Suprapubic skin (tissue), 4 donors: ENCODE results near the gene RALGAPA2. TPM values are rescaled to one million over a fixed set of nuclear protein-coding genes. Genes with fewer than 3 reads are reported as not detected.

ENCODE experiments used
- DNase-seq, 2 donors: peaks; one replicate each; pipeline ENCODE4 v3.0.0-alpha.2; 2019; ENCODE audit warnings: low spot score in 2 of 2
- H3K27ac ChIP-seq: fragments of 200-600 bp; sonication (generic); one replicate; pipeline ENCODE4 v1.5.1; 2019
- H3K27me3 ChIP-seq: fragments of 200-600 bp; sonication (generic); one replicate; pipeline ENCODE4 v1.5.1; 2019
- H3K36me3 ChIP-seq: fragments of 200-600 bp; sonication (generic); one replicate; pipeline ENCODE4 v1.5.1; 2019
- H3K4me1 ChIP-seq: fragments of 200-600 bp; sonication (generic); one replicate; pipeline ENCODE4 v1.5.1; 2019
- H3K4me3 ChIP-seq: fragments of 200-600 bp; sonication (generic); one replicate; pipeline ENCODE4 v1.5.1; 2019; ENCODE audit warnings: mild to moderate bottlenecking
- H3K9me3 ChIP-seq: fragments of 200-600 bp; sonication (generic); one replicate; pipeline ENCODE4 v1.5.1; 2019
- CTCF ChIP-seq, 2 donors: fragments of 200-600 bp in 1 of 2; fragments of 450-650 bp in 1 of 2; sonication (generic) in 1 of 2; IDR thresholded peaks; one replicate each; pipeline ENCODE4 v1.5.1; 2016 to 2019; ENCODE audit warnings: antibody characterized with exemption in 2 of 2, mild to moderate bottlenecking in 1 of 2, moderate library complexity in 1 of 2
- EP300 ChIP-seq: sonication (generic); formaldehyde crosslinking; IDR thresholded peaks from one replicate; pipeline ENCODE4 v1.6.1; 2017; ENCODE audit warnings: antibody characterized with exemption
- POLR2A ChIP-seq, 2 donors: fragments of 450-650 bp; IDR thresholded peaks; one replicate each; pipeline ENCODE4 v1.6.1; 2017; ENCODE audit warnings: antibody characterized with exemption in 2 of 2, mild to moderate bottlenecking in 2 of 2, moderate library complexity in 2 of 2
- POLR2AphosphoS5 ChIP-seq, 3 donors: sonication (generic); formaldehyde crosslinking; IDR thresholded peaks; one replicate each; pipeline ENCODE4 v1.6.1; 2017; ENCODE audit warnings: antibody characterized with exemption in 3 of 3
- WGBS: methylation state at CpG from one replicate; pipeline ENCODE4 v1.1.5; 2018; 5-methylcytosine and 5-hydroxymethylcytosine counted together
- total RNA-seq, 4 donors: library from RNA; depleted of rRNA; stranded (reverse); fragments of >200 nt; gene quantifications; one replicate each; pipeline ENCODE4 v1.1.0, GENCODE V29; 2016

The RALGAPA2 gene
- total RNA-seq, 4 donors from 2014 or later = 51.9 to 97.8 (median 72.0) TPM

- peaks cover 97% of the 10 kb centered on the region for H3K27me3 ChIP-seq
- H3K9me3 ChIP-seq = no peaks in the 10 kb centered on the region
- H3K27ac ChIP-seq = no peak overlapping the region
- 6% methylated on average over 26 of the region's 70 CpGs for WGBS
- H3K4me1 ChIP-seq = peaks cover 67% of the 10 kb centered on the region
- TF ChIP-seq CTCF (IDR thresholded peaks at IDR 0.05) (no peak), POLR2AphosphoS5 (IDR thresholded peaks at IDR 0.05) (no peak), EP300 (no peak), POLR2A (IDR thresholded peaks at IDR 0.05) (no peak)
- H3K36me3 ChIP-seq = no peaks in the 10 kb centered on the region
- no peak for DNase-seq
- H3K4me3 ChIP-seq = peak overlapping the region; percentile 7
Observed at GRCh38 chr20:20364593-20365479, 347.6 kb downstream of the RALGAPA2 start.

DNA sequence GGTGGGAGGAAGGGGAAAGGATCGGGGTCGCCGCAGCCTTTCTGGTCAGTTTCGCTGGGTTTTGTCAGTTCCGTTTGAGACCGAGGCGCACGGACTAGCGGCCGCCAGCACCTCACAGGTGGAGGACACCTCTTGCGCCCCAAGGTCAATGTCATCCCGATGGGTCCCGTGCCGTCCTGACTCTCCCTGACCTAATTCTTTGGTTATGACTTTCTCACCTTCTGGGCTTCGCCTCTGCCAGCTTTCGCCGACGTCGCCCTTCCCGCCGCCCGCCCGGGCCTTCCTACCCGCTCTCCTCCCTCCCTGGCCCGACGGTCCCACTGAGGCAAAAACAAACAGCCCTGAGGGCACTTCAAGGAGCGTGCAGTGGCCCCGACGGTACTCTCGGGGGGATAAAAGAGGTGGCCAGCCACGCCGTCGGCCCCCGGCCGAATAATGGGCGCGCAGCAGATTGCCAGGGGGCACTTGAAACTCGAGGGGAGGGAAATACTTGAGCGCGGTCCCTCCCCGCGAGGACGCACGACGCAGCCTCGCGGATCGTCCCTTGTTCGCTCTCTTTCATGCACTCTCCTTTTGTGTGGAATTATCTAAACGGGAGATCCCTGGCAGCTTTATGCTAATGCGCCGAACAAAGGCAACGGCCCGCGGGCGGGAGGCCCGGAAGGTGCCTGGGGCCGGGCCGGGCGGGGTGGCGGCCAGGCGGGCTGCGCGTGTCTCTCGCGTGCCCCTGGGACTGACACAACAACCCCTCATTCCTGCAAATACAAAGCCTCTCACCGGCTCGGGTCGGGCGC lies 348.4 kb downstream of the RALGAPA2 start:
- Histone ChIP-seq H3K36me3 (no peaks in the 10 kb centered on the region), H3K4me1 (peaks cover 58% of the 10 kb centered on the region), H3K27me3 (peaks cover 89% of the 10 kb centered on the region), H3K4me3 (peak overlapping the region; percentile 29), H3K27ac (no peak overlapping the region), H3K9me3 (no peaks in the 10 kb centered on the region)
- TF ChIP-seq POLR2A (IDR thresholded peaks at IDR 0.05) = no peak
- no peak for DNase-seq
- WGBS = 2% methylated on average over 38 of the region's 70 CpGs

GRCh38 chr20:20363434-20363798 lies 349.0 kb downstream of the RALGAPA2 start:
- 4% methylated on average over 15 of the region's 15 CpGs for WGBS

DNA sequence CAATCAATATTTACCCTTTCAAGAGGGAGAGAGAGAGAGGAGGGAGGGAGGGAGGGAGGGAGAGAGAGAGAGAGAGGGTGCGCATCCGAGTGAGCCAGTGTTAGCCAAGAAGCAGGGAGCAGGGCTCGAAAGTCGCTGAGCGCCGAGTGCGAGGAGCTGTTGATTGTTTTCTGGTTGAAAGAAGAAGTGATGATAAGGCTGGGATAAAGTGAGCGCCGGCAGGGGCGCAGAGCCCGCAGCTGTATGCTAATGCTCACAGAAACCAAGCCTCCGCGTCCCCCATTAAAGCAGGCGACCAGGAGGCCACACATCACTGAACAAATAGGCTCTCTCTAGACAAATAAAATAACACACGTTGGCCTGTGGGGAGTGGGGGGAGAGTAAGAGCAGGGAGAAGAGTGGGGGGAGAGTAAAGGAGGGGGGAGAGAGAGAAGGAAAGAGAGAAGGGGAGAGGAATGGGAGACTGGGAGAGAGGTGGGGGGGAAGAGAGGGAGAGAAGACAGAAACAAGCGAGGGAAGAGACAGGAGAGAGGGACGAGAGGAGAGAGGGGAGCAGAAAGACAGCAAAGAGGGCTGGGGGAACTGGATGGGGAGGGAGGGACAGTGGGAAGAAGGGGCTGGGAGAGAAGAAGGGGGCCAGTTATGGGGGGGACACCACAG lies 349.5 kb downstream of the RALGAPA2 start:
- no peaks in the 10 kb centered on the region for H3K36me3 ChIP-seq
- peaks cover 79% of the 10 kb centered on the region for H3K27me3 ChIP-seq
- peaks cover 50% of the 10 kb centered on the region for H3K4me1 ChIP-seq
- no peak for DNase-seq
- no peaks in the 10 kb centered on the region for H3K9me3 ChIP-seq
- WGBS = 7% methylated on average over 17 of the region's 17 CpGs
- no peak overlapping the region for H3K4me3 ChIP-seq
- TF ChIP-seq POLR2AphosphoS5 (IDR thresholded peaks at IDR 0.05) = no peak
- no peak for TF ChIP-seq EP300
- TF ChIP-seq POLR2A (IDR thresholded peaks at IDR 0.05) = no peak
- no peak for TF ChIP-seq CTCF (IDR thresholded peaks at IDR 0.05)
- H3K27ac ChIP-seq = no peak overlapping the region

More at GRCh38 chr20:20363434-20363798, 349.0 kb downstream of the RALGAPA2 start:
- DNase-seq = no peak
- Histone ChIP-seq H3K9me3 (no peaks in the 10 kb centered on the region), H3K36me3 (no peaks in the 10 kb centered on the region), H3K27me3 (peaks cover 83% of the 10 kb centered on the region), H3K4me1 (peaks cover 53% of the 10 kb centered on the region), H3K27ac (no peak overlapping the region), H3K4me3 (peak overlapping the region; percentile 29)
- TF ChIP-seq POLR2A (IDR thresholded peaks at IDR 0.05) = no peak
- TF ChIP-seq CTCF (IDR thresholded peaks at IDR 0.05) = no peak
- no peak for TF ChIP-seq EP300
- no peak for TF ChIP-seq POLR2AphosphoS5 (IDR thresholded peaks at IDR 0.05)

DNA sequence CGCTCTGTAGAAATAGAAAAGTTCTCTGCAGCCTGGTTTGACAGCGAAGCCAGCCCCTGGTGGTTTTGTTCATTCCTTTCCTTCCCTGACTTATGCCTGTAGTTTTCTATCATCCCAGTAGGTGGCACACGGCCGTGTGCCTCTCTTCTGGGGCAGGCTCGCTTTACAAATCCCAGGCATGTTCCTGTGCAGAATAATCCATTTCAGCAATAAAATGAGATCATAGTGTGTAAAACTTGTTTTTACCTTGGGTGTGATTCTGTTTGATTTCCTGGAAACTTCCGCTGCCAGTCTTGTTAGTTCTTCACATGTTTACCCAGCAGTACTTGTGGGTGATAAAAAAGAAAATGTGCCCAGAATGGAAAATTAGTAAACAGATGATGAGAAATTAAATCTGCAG lies 352.0 kb downstream of the RALGAPA2 start:
- peaks cover 55% of the 10 kb centered on the region for H3K27me3 ChIP-seq
- no peak overlapping the region for H3K27ac ChIP-seq
- no peak for DNase-seq
- H3K36me3 ChIP-seq = no peaks in the 10 kb centered on the region
- peak; percentile 40 to 77 for TF ChIP-seq CTCF (IDR thresholded peaks at IDR 0.05)
- TF ChIP-seq POLR2A (IDR thresholded peaks at IDR 0.05) = no peak
- no peak for TF ChIP-seq EP300
- no peak for TF ChIP-seq POLR2AphosphoS5 (IDR thresholded peaks at IDR 0.05)
- no peak overlapping the region for H3K4me3 ChIP-seq
- H3K9me3 ChIP-seq = no peaks in the 10 kb centered on the region
- H3K4me1 ChIP-seq = peaks cover 35% of the 10 kb centered on the region
- WGBS = 3% methylated on average over 6 of the region's 6 CpGs
